GM12891 (cell line): ENCODE measurements around the gene EGFR.

Source experiments
- PAX5 ChIP-seq: IDR thresholded peaks from 2 replicates; pipeline ENCODE4 v1.6.1; 2011; ENCODE audit warnings: low read length, moderate library complexity, mild to moderate bottlenecking; ENCODE audit not compliant: insufficient read depth, severe bottlenecking
- POLR2A ChIP-seq: IDR thresholded peaks from 2 replicates; pipeline ENCODE4 v1.6.1; 2011; ENCODE audit warnings: low read depth, low read length, control low read depth
- POLR2AphosphoS5 ChIP-seq: IDR thresholded peaks from 2 replicates; pipeline ENCODE4 v1.6.1; 2011; ENCODE audit warnings: low read depth, low read length, control low read depth
- SPI1 ChIP-seq: IDR thresholded peaks from 2 replicates; pipeline ENCODE4 v1.6.1; 2011; ENCODE audit warnings: low read depth, low read length, control low read depth
- TAF1 ChIP-seq: IDR thresholded peaks from 2 replicates; pipeline ENCODE4 v1.6.1; 2011; ENCODE audit warnings: low read depth, low read length, control low read depth

- TF ChIP-seq PAX5 (no peak), TAF1 (no peak), POLR2AphosphoS5 (no peak), SPI1 (no peak), POLR2A (no peak)
These were observed 48.1 kb downstream of the EGFR start for GRCh38 chr7:55066938-55067337.
